Loucy (cell line): ENCODE data around the gene LHFPL2.

Experiments
- H2AFZ ChIP-seq: fragments of 200-600 bp; sonication (generic); 2 replicates; pipeline ENCODE4 v1.6.0; 2016; ENCODE audit warnings: antibody characterized with exemption, mild to moderate bottlenecking, low read length, moderate library complexity
- H3F3A ChIP-seq: fragments of 200-600 bp; 2 replicates; pipeline ENCODE4 v1.6.0; 2016; ENCODE audit warnings: antibody characterized with exemption, low read depth, mild to moderate bottlenecking
- H3K27me3 ChIP-seq: fragments of 200-600 bp; sonication (generic); 2 replicates; pipeline ENCODE4 v1.6.1; 2014; ENCODE audit warnings: low read length, mild to moderate bottlenecking; ENCODE audit not compliant: insufficient read depth, poor library complexity, severe bottlenecking
- H3K36me3 ChIP-seq: fragments of 200-600 bp; sonication (generic); 2 replicates; pipeline ENCODE4 v1.6.1; 2016; ENCODE audit warnings: low read length; ENCODE audit not compliant: insufficient read depth
- H3K4me1 ChIP-seq: fragments of 200-600 bp; sonication (generic); 2 replicates; pipeline ENCODE4 v1.5.1; 2014; ENCODE audit warnings: low read length, mild to moderate bottlenecking; ENCODE audit not compliant: insufficient read depth, poor library complexity, severe bottlenecking
- H3K4me2 ChIP-seq: fragments of 200-600 bp; sonication (generic); 2 replicates; pipeline ENCODE4 v1.6.0; 2014; ENCODE audit warnings: antibody characterized with exemption, low read length, low read depth, mild to moderate bottlenecking; ENCODE audit not compliant: poor library complexity, severe bottlenecking
- H3K4me3 ChIP-seq: fragments of 200-600 bp; sonication (generic); 2 replicates; pipeline ENCODE4 v1.5.1; 2014; ENCODE audit warnings: low read length, mild to moderate bottlenecking, mixed read lengths; ENCODE audit not compliant: poor library complexity, severe bottlenecking
- H3K79me2 ChIP-seq: fragments of 200-600 bp; sonication (generic); 2 replicates; pipeline ENCODE4 v1.6.1; 2014; ENCODE audit warnings: low read length; ENCODE audit not compliant: insufficient read depth
- H3K9ac ChIP-seq: fragments of 200-600 bp; sonication (generic); 2 replicates; pipeline ENCODE4 v1.6.0; 2014; ENCODE audit warnings: mild to moderate bottlenecking, low read depth, low read length, moderate library complexity; ENCODE audit not compliant: poor library complexity, severe bottlenecking
- H3K9me2 ChIP-seq: fragments of 200-600 bp; sonication (generic); replicated peaks from 2 replicates; pipeline ENCODE4 v1.6.1; 2016; ENCODE audit warnings: low read depth, low read length, mixed read lengths
- H3K9me3 ChIP-seq: fragments of 200-600 bp; sonication (generic); 2 replicates; pipeline ENCODE4 v1.6.1; 2014; ENCODE audit warnings: mild to moderate bottlenecking, antibody characterized with exemption, low read length, low read depth; ENCODE audit not compliant: insufficient read depth
- H4K20me1 ChIP-seq: fragments of 200-600 bp; sonication (generic); 2 replicates; pipeline ENCODE4 v1.6.0; 2014; ENCODE audit warnings: antibody characterized with exemption, low read length, mild to moderate bottlenecking; ENCODE audit not compliant: insufficient read depth, poor library complexity, severe bottlenecking
- CTCF ChIP-seq: fragments of 200-600 bp; sonication (generic); conservative IDR thresholded peaks from 2 replicates; pipeline ENCODE4 v1.5.1; 2014; ENCODE audit warnings: mild to moderate bottlenecking, antibody characterized with exemption, low read length
- EZH2phosphoT487 ChIP-seq: fragments of 200-600 bp; IDR thresholded peaks from 2 replicates; pipeline ENCODE4 v1.6.1; 2018; ENCODE audit warnings: antibody characterized with exemption, mild to moderate bottlenecking, moderate library complexity, borderline replicate concordance

Gene LHFPL2

GRCh38 chr5:78615697-78616096 lies 32.9 kb downstream of the LHFPL2 start:
- no peak overlapping the region for H3K4me2 ChIP-seq
- H2AFZ ChIP-seq, result no peak overlapping the region
- H3K9me2 ChIP-seq, result no peaks in the 10 kb centered on the region
- no peaks in the 10 kb centered on the region for H4K20me1 ChIP-seq
- H3K79me2 ChIP-seq, result no peaks in the 10 kb centered on the region
- no peaks in the 10 kb centered on the region for H3K9me3 ChIP-seq
- no peaks in the 10 kb centered on the region for H3K4me1 ChIP-seq
- H3K27me3 ChIP-seq, result peaks cover 4% of the 10 kb centered on the region
- no peak for TF ChIP-seq CTCF
- TF ChIP-seq EZH2phosphoT487, result no peak
- H3F3A ChIP-seq, result no peaks in the 10 kb centered on the region
- H3K4me3 ChIP-seq, result no peak overlapping the region
- no peaks in the 10 kb centered on the region for H3K36me3 ChIP-seq
- no peak overlapping the region for H3K9ac ChIP-seq

GRCh38 chr5:78614816-78615215 lies 33.8 kb downstream of the LHFPL2 start:
- Histone ChIP-seq H3K4me3 (no peak overlapping the region), H3K36me3 (no peaks in the 10 kb centered on the region), H3F3A (no peaks in the 10 kb centered on the region), H2AFZ (no peak overlapping the region), H4K20me1 (no peaks in the 10 kb centered on the region), H3K4me1 (no peaks in the 10 kb centered on the region), H3K27me3 (peaks cover 4% of the 10 kb centered on the region), H3K79me2 (no peaks in the 10 kb centered on the region), H3K9me2 (no peaks in the 10 kb centered on the region), H3K9me3 (no peaks in the 10 kb centered on the region), H3K4me2 (no peak overlapping the region), H3K9ac (no peak overlapping the region)
- TF ChIP-seq EZH2phosphoT487 (no peak), CTCF (no peak)

GRCh38 chr5:78613756-78614155 lies 34.8 kb downstream of the LHFPL2 start:
- Histone ChIP-seq H3K4me1 (no peaks in the 10 kb centered on the region), H3K36me3 (no peaks in the 10 kb centered on the region), H3K9ac (no peak overlapping the region), H3K27me3 (peaks cover 4% of the 10 kb centered on the region), H3K4me2 (no peak overlapping the region), H3F3A (no peaks in the 10 kb centered on the region), H3K4me3 (no peak overlapping the region), H2AFZ (no peak overlapping the region), H4K20me1 (no peaks in the 10 kb centered on the region), H3K9me3 (no peaks in the 10 kb centered on the region), H3K9me2 (no peaks in the 10 kb centered on the region), H3K79me2 (no peaks in the 10 kb centered on the region)
- TF ChIP-seq EZH2phosphoT487 (no peak), CTCF (no peak)
